GM23338 (cell line): ENCODE measurements around the gene NOTO. TPM values are rescaled to one million over a fixed set of nuclear protein-coding genes. Genes with fewer than 3 reads are reported as not detected.
"Not testable (repeated sequence)": the region's sequence is repeated elsewhere in the genome, so short reads cannot be mapped to it uniquely, and the experiment has no call there.

Experiments
- ATAC-seq: fragments of 200-7000 bp; cut with Tn5 transposase; 3 replicates; pipeline ENCODE4 v1.9.1; 2020
- DNase-seq: peaks from one replicate; pipeline ENCODE4 v3.0.0-alpha.2; 2015; ENCODE audit warnings: low spot score
- H2AFZ ChIP-seq: fragments of 200-600 bp; sonication (generic); 2 replicates; pipeline ENCODE4 v1.8.0; 2016; ENCODE audit warnings: antibody characterized with exemption, mild to moderate bottlenecking, moderate library complexity
- H3F3A ChIP-seq: fragments of 200-600 bp; sonication (generic); replicated peaks from 2 replicates; pipeline ENCODE4 v1.8.0; 2017; ENCODE audit warnings: antibody characterized with exemption, mixed run types, low read depth
- H3K27ac ChIP-seq: fragments of 200-600 bp; sonication (generic); 2 replicates; pipeline ENCODE4 v1.6.1; 2016; ENCODE audit warnings: low read depth
- H3K27me3 ChIP-seq: fragments of 200-600 bp; sonication (generic); 2 replicates; pipeline ENCODE4 v1.8.0; 2016; ENCODE audit warnings: mild to moderate bottlenecking, mixed run types, moderate library complexity; ENCODE audit not compliant: insufficient read depth
- H3K36me3 ChIP-seq: fragments of 200-600 bp; sonication (generic); 2 replicates; pipeline ENCODE4 v1.8.0; 2016; ENCODE audit warnings: mild to moderate bottlenecking; ENCODE audit not compliant: insufficient read depth
- H3K4me1 ChIP-seq: fragments of 200-600 bp; sonication (generic); 2 replicates; pipeline ENCODE4 v1.8.0; 2016; ENCODE audit warnings: mild to moderate bottlenecking, moderate library complexity; ENCODE audit not compliant: insufficient read depth
- H3K4me2 ChIP-seq: fragments of 200-600 bp; sonication (generic); 2 replicates; pipeline ENCODE4 v1.7.1; 2017; ENCODE audit warnings: mixed run types
- H3K4me3 ChIP-seq: fragments of 200-600 bp; sonication (generic); 2 replicates; pipeline ENCODE4 v1.6.1; 2016; ENCODE audit warnings: mixed run types
- H3K79me2 ChIP-seq: fragments of 200-600 bp; sonication (generic); replicated peaks from 2 replicates; pipeline ENCODE4 v1.8.0; 2017; ENCODE audit warnings: mild to moderate bottlenecking; ENCODE audit not compliant: insufficient read depth
- H3K9me2 ChIP-seq: fragments of 200-600 bp; sonication (generic); 2 replicates; pipeline ENCODE4 v1.8.0; 2017; ENCODE audit not compliant: insufficient read depth
- H4K20me1 ChIP-seq: fragments of 200-600 bp; sonication (generic); replicated peaks from 2 replicates; pipeline ENCODE4 v1.8.0; 2017; ENCODE audit warnings: mild to moderate bottlenecking; ENCODE audit not compliant: insufficient read depth
- H3K27ac Mint-ChIP-seq: 2 replicates; pipeline ENCODE4 v1.8.0; 2020; ENCODE audit warnings: inconsistent platforms, mild to moderate bottlenecking, moderate library complexity, mixed read lengths
- H3K27me3 Mint-ChIP-seq: 3 replicates; pipeline ENCODE4 v1.8.0; 2022; ENCODE audit warnings: low read depth, mild to moderate bottlenecking, moderate library complexity, mixed read lengths, inconsistent platforms; ENCODE audit not compliant: insufficient read depth, poor library complexity
- H3K36me3 Mint-ChIP-seq: 3 replicates; pipeline ENCODE4 v1.8.0; 2021; ENCODE audit warnings: low read depth, mild to moderate bottlenecking, inconsistent platforms, moderate library complexity, mixed read lengths
- H3K4me1 Mint-ChIP-seq: 3 replicates; pipeline ENCODE4 v1.8.0; 2020; ENCODE audit warnings: mild to moderate bottlenecking, inconsistent platforms, mixed read lengths
- H3K4me3 Mint-ChIP-seq: 3 replicates; pipeline ENCODE4 v1.8.0; 2021; ENCODE audit warnings: moderate library complexity, mild to moderate bottlenecking, inconsistent platforms, mixed read lengths
- H3K9me3 Mint-ChIP-seq: 3 replicates; pipeline ENCODE4 v1.8.0; 2020; ENCODE audit warnings: moderate library complexity, mild to moderate bottlenecking, inconsistent platforms, mixed read lengths
- polyA plus RNA-seq: library from polyadenylated mRNA; unstranded; fragments of >200 nt; fragmentation: Nextera tagmentation; extraction: Ambion mirVana; gene quantifications from 2 replicates; pipeline ENCODE4 v1.2.1, GENCODE V29; 2016
- total RNA-seq: library from RNA; depleted of rRNA; stranded (reverse); fragments of >200 nt; shearing (Covaris generic); gene quantifications from 2 replicates; pipeline ENCODE4 v1.2.3, GENCODE V29; 2014
- TF ChIP-seq, protein P1 (sequence below): IDR thresholded peaks from one replicate; pipeline ENCODE4 v1.6.1; 2018; ENCODE audit warnings: antibody characterized with exemption; ENCODE audit not compliant: unreplicated experiment

The NOTO gene
- total and polyA plus RNA-seq, 2 experiments from 2014 or later = 0.06 to 0.73 TPM

DNA sequence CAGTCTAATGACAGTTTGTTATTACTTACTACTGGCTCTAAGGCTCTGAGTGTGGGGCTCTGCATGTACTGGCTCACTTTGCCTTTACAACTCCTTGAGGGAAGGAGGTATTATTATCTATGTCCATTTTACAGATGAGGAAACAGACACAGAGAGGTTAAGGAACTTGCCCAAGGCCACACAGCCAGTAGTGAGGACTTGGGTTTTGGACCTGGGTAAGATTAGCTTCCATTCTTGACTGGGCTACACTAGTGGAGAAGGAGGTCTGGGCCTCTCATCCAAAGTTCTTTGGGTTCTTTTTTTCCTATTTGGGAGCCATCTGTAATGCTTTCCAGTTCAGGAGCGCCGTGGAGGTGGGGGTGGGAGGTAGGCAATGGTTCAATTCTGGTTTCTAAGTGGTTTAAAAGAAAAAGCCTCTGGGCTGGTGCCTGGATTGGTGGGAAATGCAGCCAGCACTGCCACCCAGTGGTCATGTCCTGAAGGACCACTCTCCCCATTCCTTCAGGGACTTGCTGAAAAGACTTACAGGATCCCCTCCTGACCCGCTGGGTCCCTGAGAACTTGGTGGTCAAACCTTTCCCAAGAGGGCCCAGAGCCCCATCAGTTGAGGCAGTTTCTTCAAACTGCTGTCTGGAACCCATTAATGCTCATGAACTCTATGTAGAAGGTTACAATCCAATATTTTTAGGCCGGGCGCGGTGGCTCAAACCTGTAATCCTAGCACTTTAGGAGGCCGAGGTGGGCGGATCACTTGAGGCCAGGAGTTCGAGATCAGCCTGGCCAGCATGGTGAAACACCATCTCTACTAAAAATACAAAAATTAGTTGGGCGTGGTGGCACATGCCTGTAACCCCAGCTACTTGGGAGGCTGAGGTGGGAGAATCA, 38.6 kb upstream of the NOTO start (continued):
- TF ChIP-seq, protein P1, sequence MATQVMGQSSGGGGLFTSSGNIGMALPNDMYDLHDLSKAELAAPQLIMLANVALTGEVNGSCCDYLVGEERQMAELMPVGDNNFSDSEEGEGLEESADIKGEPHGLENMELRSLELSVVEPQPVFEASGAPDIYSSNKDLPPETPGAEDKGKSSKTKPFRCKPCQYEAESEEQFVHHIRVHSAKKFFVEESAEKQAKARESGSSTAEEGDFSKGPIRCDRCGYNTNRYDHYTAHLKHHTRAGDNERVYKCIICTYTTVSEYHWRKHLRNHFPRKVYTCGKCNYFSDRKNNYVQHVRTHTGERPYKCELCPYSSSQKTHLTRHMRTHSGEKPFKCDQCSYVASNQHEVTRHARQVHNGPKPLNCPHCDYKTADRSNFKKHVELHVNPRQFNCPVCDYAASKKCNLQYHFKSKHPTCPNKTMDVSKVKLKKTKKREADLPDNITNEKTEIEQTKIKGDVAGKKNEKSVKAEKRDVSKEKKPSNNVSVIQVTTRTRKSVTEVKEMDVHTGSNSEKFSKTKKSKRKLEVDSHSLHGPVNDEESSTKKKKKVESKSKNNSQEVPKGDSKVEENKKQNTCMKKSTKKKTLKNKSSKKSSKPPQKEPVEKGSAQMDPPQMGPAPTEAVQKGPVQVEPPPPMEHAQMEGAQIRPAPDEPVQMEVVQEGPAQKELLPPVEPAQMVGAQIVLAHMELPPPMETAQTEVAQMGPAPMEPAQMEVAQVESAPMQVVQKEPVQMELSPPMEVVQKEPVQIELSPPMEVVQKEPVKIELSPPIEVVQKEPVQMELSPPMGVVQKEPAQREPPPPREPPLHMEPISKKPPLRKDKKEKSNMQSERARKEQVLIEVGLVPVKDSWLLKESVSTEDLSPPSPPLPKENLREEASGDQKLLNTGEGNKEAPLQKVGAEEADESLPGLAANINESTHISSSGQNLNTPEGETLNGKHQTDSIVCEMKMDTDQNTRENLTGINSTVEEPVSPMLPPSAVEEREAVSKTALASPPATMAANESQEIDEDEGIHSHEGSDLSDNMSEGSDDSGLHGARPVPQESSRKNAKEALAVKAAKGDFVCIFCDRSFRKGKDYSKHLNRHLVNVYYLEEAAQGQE = no peak

DNA sequence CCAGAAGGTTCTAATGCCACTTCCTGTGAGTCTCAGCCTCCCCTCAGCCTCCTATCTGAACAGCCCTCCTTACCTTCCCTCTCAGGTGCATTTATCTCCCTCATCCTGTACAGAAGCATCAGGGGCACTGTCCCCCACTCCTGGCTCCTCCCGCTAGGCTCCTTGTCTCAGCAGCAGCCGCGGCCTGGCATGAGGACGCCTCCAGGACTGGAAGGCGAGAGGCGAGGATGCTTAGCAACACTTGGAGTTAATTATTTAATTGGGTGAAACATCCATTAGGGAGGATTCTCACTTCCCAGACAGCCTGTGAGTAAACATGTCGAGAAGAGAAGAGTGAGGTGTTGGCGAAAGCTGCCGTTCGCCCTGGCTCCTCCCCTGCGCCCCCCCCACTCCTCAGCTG, 36.4 kb upstream of the NOTO start:
- not testable (repeated sequence) for H3K4me3 Mint-ChIP-seq, H3K4me1 ChIP-seq, H3K36me3 ChIP-seq, H3K9me2 ChIP-seq, H3K27me3 Mint-ChIP-seq, H2AFZ ChIP-seq, H3K27me3 ChIP-seq, H3K36me3 Mint-ChIP-seq, H3K4me2 ChIP-seq, H3K9me3 Mint-ChIP-seq, H3K27ac ChIP-seq, H4K20me1 ChIP-seq, H3K79me2 ChIP-seq, H3F3A ChIP-seq, H3K4me1 Mint-ChIP-seq, H3K27ac Mint-ChIP-seq, H3K4me3 ChIP-seq, DNase-seq
- peak; percentile 11; the same call in 1 of the 3 replicates for ATAC-seq

DNA sequence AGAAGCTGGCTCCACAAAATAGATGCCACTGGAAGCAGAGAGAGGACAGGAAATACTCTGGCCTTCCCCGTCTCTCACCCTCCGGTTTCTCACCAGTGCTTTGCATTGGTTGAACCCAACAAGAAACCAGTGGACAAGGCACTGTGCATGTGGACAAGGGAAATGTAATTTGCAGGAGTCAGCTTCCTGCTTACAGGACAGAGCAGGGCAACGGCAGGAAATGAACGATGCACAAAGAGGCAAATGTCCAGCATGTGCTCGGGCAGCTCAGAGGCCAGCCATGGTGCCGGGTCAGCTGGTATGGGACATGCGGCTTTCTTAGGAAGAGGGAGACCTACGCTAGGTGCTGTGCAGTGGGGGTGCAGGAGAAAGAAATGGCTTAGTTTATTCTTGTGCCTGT, 35.6 kb upstream of the NOTO start:
- ATAC-seq, H3K27ac ChIP-seq, H3K4me3 ChIP-seq, H3K27me3 ChIP-seq, DNase-seq, H3K4me3 Mint-ChIP-seq, H3K4me1 ChIP-seq, H4K20me1 ChIP-seq, H3K4me1 Mint-ChIP-seq, H3K27me3 Mint-ChIP-seq, H3K9me3 Mint-ChIP-seq, H3K36me3 Mint-ChIP-seq, H3K79me2 ChIP-seq, H2AFZ ChIP-seq, H3F3A ChIP-seq, H3K4me2 ChIP-seq, H3K36me3 ChIP-seq, H3K27ac Mint-ChIP-seq, H3K9me2 ChIP-seq: not testable (repeated sequence)

DNA sequence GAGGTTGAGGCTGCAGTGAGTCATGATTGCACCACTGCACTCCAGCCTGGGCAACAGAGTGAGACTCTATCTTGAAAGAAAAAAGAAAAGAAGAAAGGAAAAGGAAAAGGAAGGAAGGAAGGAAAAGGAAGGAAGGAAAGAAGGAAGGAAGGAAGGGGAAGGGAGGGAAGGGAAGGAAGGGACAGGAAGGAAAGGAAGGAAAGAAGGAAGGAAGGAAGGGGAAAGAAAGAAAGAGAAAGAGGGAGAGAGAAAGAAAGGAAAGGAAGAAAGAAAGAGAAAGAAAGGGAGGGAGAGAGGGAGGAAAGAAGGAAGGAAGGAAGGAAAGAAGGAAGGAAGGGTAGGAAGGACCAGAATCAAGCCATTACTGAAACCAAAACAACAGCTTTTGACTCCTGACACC, 34.0 kb upstream of the NOTO start:
- not testable (repeated sequence) for ATAC-seq, H3F3A ChIP-seq, H4K20me1 ChIP-seq, H3K79me2 ChIP-seq, H3K27ac Mint-ChIP-seq, H3K4me1 Mint-ChIP-seq, DNase-seq, H3K4me2 ChIP-seq, H3K4me1 ChIP-seq, H3K27ac ChIP-seq, H3K4me3 ChIP-seq, H3K36me3 Mint-ChIP-seq, H3K36me3 ChIP-seq, H3K9me3 Mint-ChIP-seq, H3K4me3 Mint-ChIP-seq, H3K27me3 ChIP-seq, H3K9me2 ChIP-seq, H3K27me3 Mint-ChIP-seq, H2AFZ ChIP-seq

DNA sequence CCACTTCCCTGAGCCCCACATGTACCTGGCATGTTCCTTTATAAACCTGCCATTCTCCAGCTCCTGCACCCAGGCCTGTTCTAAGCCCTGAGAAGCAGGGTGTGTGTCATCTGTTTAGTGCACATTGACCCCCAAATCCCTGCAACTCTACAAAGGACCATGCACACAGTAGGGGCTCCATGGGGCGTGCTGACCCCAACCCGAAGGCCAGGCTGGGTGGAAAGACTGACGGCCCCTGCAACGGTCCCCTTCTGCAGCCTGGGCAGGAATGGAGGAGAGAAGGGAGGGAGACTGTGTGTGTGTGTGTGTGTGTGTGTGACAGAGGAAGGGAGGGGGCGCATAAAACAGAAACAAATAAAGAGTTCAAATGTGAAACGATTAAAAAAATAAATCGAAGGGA, 32.0 kb upstream of the NOTO start:
- not testable (repeated sequence) for H3F3A ChIP-seq, DNase-seq, H3K36me3 ChIP-seq, H4K20me1 ChIP-seq, H3K27ac ChIP-seq, H2AFZ ChIP-seq, H3K4me1 ChIP-seq, H3K36me3 Mint-ChIP-seq, H3K79me2 ChIP-seq, ATAC-seq, H3K4me3 Mint-ChIP-seq, H3K9me3 Mint-ChIP-seq, H3K9me2 ChIP-seq, H3K4me3 ChIP-seq, H3K27ac Mint-ChIP-seq, H3K4me2 ChIP-seq
- Mint-ChIP-seq H3K27me3 (peaks cover 27% of the 10 kb centered on the region), H3K4me1 (peaks cover 20% of the 10 kb centered on the region)
- peaks cover 30% of the 10 kb centered on the region for H3K27me3 ChIP-seq
